GM12874 (cell line): ENCODE data around the gene RPS14.

Experiments used
- CTCF ChIP-seq: IDR thresholded peaks from 2 replicates; pipeline ENCODE4 v1.5.1; 2011; ENCODE audit warnings: low read depth, mild to moderate bottlenecking, control low read depth, low read length, moderate library complexity; ENCODE audit not compliant: insufficient read depth

Gene RPS14

GRCh38 chr5:150431574-150431973 is 18.0 kb downstream of the RPS14 start:
- no peak for TF ChIP-seq CTCF

GRCh38 chr5:150431048-150431447 is 18.5 kb downstream of the RPS14 start:
- no peak for TF ChIP-seq CTCF

- TF ChIP-seq CTCF = no peak
Observed at GRCh38 chr5:150429410-150429873, 20.1 kb downstream of the RPS14 start.

- no peak for TF ChIP-seq CTCF
Observed at GRCh38 chr5:150428978-150429377, 20.6 kb downstream of the RPS14 start.

- no peak for TF ChIP-seq CTCF
Observed at GRCh38 chr5:150428106-150428876, 21.2 kb downstream of the RPS14 start.

GRCh38 chr5:150422758-150423157 is 26.8 kb downstream of the RPS14 start:
- no peak for TF ChIP-seq CTCF

- no peak for TF ChIP-seq CTCF
Observed at GRCh38 chr5:150422075-150422474, 27.5 kb downstream of the RPS14 start.
